HEK293 (cell line): Measurements from ENCODE around the gene GINS1.

Source experiments
- GLIS2 ChIP-seq: fragments of 450-650 bp; formaldehyde crosslinking; IDR thresholded peaks from 2 replicates; pipeline ENCODE4 v1.5.1; 2016; ENCODE audit warnings: missing biosample characterization, missing genetic modification characterization
- HOXA7 ChIP-seq: sonication (generic); formaldehyde crosslinking; IDR thresholded peaks from 2 replicates; pipeline ENCODE4 v1.8.1; 2022; ENCODE audit warnings: missing genetic modification reagents, borderline replicate concordance
- INSM2 ChIP-seq: fragments of 450-650 bp; formaldehyde crosslinking; IDR thresholded peaks from 2 replicates; pipeline ENCODE4 v1.5.1; 2016; ENCODE audit warnings: missing biosample characterization, missing genetic modification characterization
- KLF1 ChIP-seq: fragments of 450-650 bp; formaldehyde crosslinking; IDR thresholded peaks from 2 replicates; pipeline ENCODE4 v1.5.1; 2016; ENCODE audit warnings: missing biosample characterization, missing genetic modification characterization
- KLF7 ChIP-seq: fragments of 450-650 bp; formaldehyde crosslinking; IDR thresholded peaks from 2 replicates; pipeline ENCODE4 v1.5.1; 2016; ENCODE audit warnings: missing biosample characterization, missing genetic modification characterization, borderline replicate concordance
- OSR2 ChIP-seq: fragments of 450-650 bp; formaldehyde crosslinking; IDR thresholded peaks from 2 replicates; pipeline ENCODE4 v1.5.1; 2016; ENCODE audit warnings: missing biosample characterization, missing genetic modification characterization
- PRDM6 ChIP-seq: fragments of 450-650 bp; formaldehyde crosslinking; IDR thresholded peaks from 2 replicates; pipeline ENCODE4 v1.5.1; 2017; ENCODE audit warnings: missing biosample characterization, missing genetic modification characterization
- TRIM28 ChIP-seq: IDR thresholded peaks from 2 replicates; pipeline ENCODE4 v1.6.1; 2011; ENCODE audit warnings: low read length, control low read depth, borderline replicate concordance
- ZBTB20 ChIP-seq: fragments of 450-650 bp; formaldehyde crosslinking; IDR thresholded peaks from 2 replicates; pipeline ENCODE4 v1.5.1; 2016; ENCODE audit warnings: missing biosample characterization, missing genetic modification characterization
- ZBTB21 ChIP-seq: fragments of 450-650 bp; formaldehyde crosslinking; IDR thresholded peaks from 2 replicates; pipeline ENCODE4 v1.5.1; 2017; ENCODE audit warnings: missing biosample characterization, missing genetic modification characterization
- ZBTB49 ChIP-seq: fragments of 450-650 bp; formaldehyde crosslinking; IDR thresholded peaks from 2 replicates; pipeline ENCODE4 v1.5.1; 2016; ENCODE audit warnings: missing biosample characterization, missing genetic modification characterization, low read depth
- ZBTB7A ChIP-seq: fragments of 450-650 bp; formaldehyde crosslinking; IDR thresholded peaks from 2 replicates; pipeline ENCODE4 v1.5.1; 2016; ENCODE audit warnings: low read depth, missing biosample characterization, missing genetic modification characterization
- ZNF133 ChIP-seq: fragments of 450-650 bp; formaldehyde crosslinking; IDR thresholded peaks from 2 replicates; pipeline ENCODE4 v1.5.1; 2016; ENCODE audit warnings: missing biosample characterization, missing genetic modification characterization
- ZNF146 ChIP-seq: fragments of 450-650 bp; formaldehyde crosslinking; IDR thresholded peaks from 2 replicates; pipeline ENCODE4 v1.5.1; 2016; ENCODE audit warnings: missing biosample characterization, missing genetic modification characterization
- ZNF16 ChIP-seq: fragments of 450-650 bp; formaldehyde crosslinking; IDR thresholded peaks from 2 replicates; pipeline ENCODE4 v1.5.1; 2016; ENCODE audit warnings: low read depth, missing biosample characterization, missing genetic modification characterization
- ZNF175 ChIP-seq: fragments of 450-650 bp; formaldehyde crosslinking; IDR thresholded peaks from 2 replicates; pipeline ENCODE4 v1.5.1; 2016; ENCODE audit warnings: missing biosample characterization, missing genetic modification characterization
- ZNF202 ChIP-seq: fragments of 450-650 bp; formaldehyde crosslinking; IDR thresholded peaks from 2 replicates; pipeline ENCODE4 v1.5.1; 2016; ENCODE audit warnings: missing biosample characterization, missing genetic modification characterization, borderline replicate concordance
- ZNF26 ChIP-seq: fragments of 450-650 bp; formaldehyde crosslinking; IDR thresholded peaks from 2 replicates; pipeline ENCODE4 v1.5.1; 2016; ENCODE audit warnings: missing biosample characterization, missing genetic modification characterization
- ZNF266 ChIP-seq: fragments of 450-650 bp; formaldehyde crosslinking; IDR thresholded peaks from 2 replicates; pipeline ENCODE4 v1.5.1; 2016; ENCODE audit warnings: missing biosample characterization, missing genetic modification characterization, low read depth
- ZNF311 ChIP-seq: fragments of 450-650 bp; formaldehyde crosslinking; IDR thresholded peaks from 2 replicates; pipeline ENCODE4 v1.5.1; 2017; ENCODE audit warnings: missing biosample characterization, missing genetic modification characterization, borderline replicate concordance
- ZNF404 ChIP-seq: fragments of 450-650 bp; formaldehyde crosslinking; IDR thresholded peaks from 2 replicates; pipeline ENCODE4 v1.5.1; 2017; ENCODE audit warnings: missing biosample characterization, missing genetic modification characterization
- ZNF423 ChIP-seq: fragments of 450-650 bp; formaldehyde crosslinking; IDR thresholded peaks from 2 replicates; pipeline ENCODE4 v1.5.1; 2016; ENCODE audit warnings: missing biosample characterization, missing genetic modification characterization
- ZNF426 ChIP-seq: fragments of 450-650 bp; formaldehyde crosslinking; IDR thresholded peaks from 2 replicates; pipeline ENCODE4 v1.5.1; 2017; ENCODE audit warnings: missing biosample characterization, missing genetic modification characterization, mild to moderate bottlenecking, inconsistent platforms, moderate library complexity
- ZNF449 ChIP-seq: fragments of 450-650 bp; formaldehyde crosslinking; IDR thresholded peaks from 2 replicates; pipeline ENCODE4 v1.5.1; 2017; ENCODE audit warnings: missing biosample characterization, mild to moderate bottlenecking, missing genetic modification characterization, moderate library complexity
- ZNF510 ChIP-seq: fragments of 450-650 bp; formaldehyde crosslinking; IDR thresholded peaks from 2 replicates; pipeline ENCODE4 v1.5.1; 2018; ENCODE audit warnings: mild to moderate bottlenecking, missing genetic modification characterization, missing biosample characterization; ENCODE audit not compliant: insufficient replicate concordance
- ZNF529 ChIP-seq: fragments of 450-650 bp; formaldehyde crosslinking; IDR thresholded peaks from 2 replicates; pipeline ENCODE4 v1.5.1; 2017; ENCODE audit warnings: missing genetic modification characterization, missing biosample characterization; ENCODE audit not compliant: insufficient replicate concordance
- ZNF544 ChIP-seq: fragments of 450-650 bp; formaldehyde crosslinking; IDR thresholded peaks from 2 replicates; pipeline ENCODE4 v1.5.0; 2017; ENCODE audit warnings: missing biosample characterization, missing genetic modification characterization
- ZNF600 ChIP-seq: fragments of 450-650 bp; formaldehyde crosslinking; IDR thresholded peaks from 2 replicates; pipeline ENCODE4 v1.5.1; 2016; ENCODE audit warnings: missing biosample characterization, missing genetic modification characterization
- ZNF777 ChIP-seq: fragments of 450-650 bp; formaldehyde crosslinking; IDR thresholded peaks from 2 replicates; pipeline ENCODE4 v1.5.1; 2017; ENCODE audit warnings: missing biosample characterization, missing genetic modification characterization, borderline replicate concordance
- ZSCAN5A ChIP-seq: fragments of 450-650 bp; formaldehyde crosslinking; IDR thresholded peaks from 2 replicates; pipeline ENCODE4 v1.5.1; 2016; ENCODE audit warnings: missing biosample characterization, missing genetic modification characterization

The GINS1 gene

GRCh38 chr20:25390538-25391528 is 16.6 kb upstream of the GINS1 start, which contains the start of gene ABHD12 (continued):
- TF ChIP-seq ZBTB49 (tag by site-specific recombination) (no peak), ZNF449 (no peak), KLF1 (tag by site-specific recombination) (peak; percentile 42), ZSCAN5A (tag by site-specific recombination) (no peak), ZNF423 (tag by site-specific recombination) (no peak), ZNF426 (tag by site-specific recombination) (no peak), ZNF777 (tag by site-specific recombination) (no peak), TRIM28 (no peak), ZNF529 (no peak), OSR2 (tag by site-specific recombination) (no peak), ZNF266 (tag by site-specific recombination) (no peak), KLF7 (tag by site-specific recombination) (no peak), INSM2 (tag by site-specific recombination) (no peak), ZNF404 (tag by site-specific recombination) (no peak), ZNF600 (peak; percentile 84), ZNF311 (tag by site-specific recombination) (no peak), ZNF202 (tag by site-specific recombination) (no peak), ZNF175 (tag by site-specific recombination) (no peak), GLIS2 (tag by site-specific recombination) (peak; percentile 83), ZBTB21 (tag by site-specific recombination) (no peak), ZNF544 (tag by site-specific recombination) (no peak), ZNF26 (tag by site-specific recombination) (no peak), PRDM6 (no peak), ZBTB20 (tag by site-specific recombination) (peak; percentile 90), HOXA7 (CRISPR knock-in tag) (no peak), ZNF133 (tag by site-specific recombination) (no peak), ZBTB7A (tag by site-specific recombination) (no peak), ZNF146 (no peak), ZNF16 (tag by site-specific recombination) (no peak), ZNF510 (no peak)
